ENCODE data around the gene CDHR1. TPM values are rescaled to one million over a fixed set of nuclear protein-coding genes. Genes with fewer than 3 reads are reported as not detected.

Gene CDHR1
- total and polyA plus RNA-seq, 2 of the 8 experiments (the other 6 are each of a cell fraction or from before 2014, with no cell fraction given), result 3.9 to 10.5 TPM

GRCh38 chr10:84254552-84255478 lies 60.5 kb downstream of the CDHR1 start:
- H2BK5ac ChIP-seq (ENCODE audit: low read depth, low read length), result no peak overlapping the region
- H2BK20ac ChIP-seq (ENCODE audit: low read length), result no peak overlapping the region
- no peaks in the 10 kb centered on the region for H3K79me1 ChIP-seq (ENCODE audit: low read depth, low read length)
- DNase-seq (ENCODE audit: low read depth in 1 of 2, low spot score in 2 of 2), result no peak
- H4K8ac ChIP-seq (ENCODE audit: extremely low read depth, insufficient read depth, low read length), result no peak overlapping the region
- H3K36me3 ChIP-seq (ENCODE audit: control insufficient read depth in 2 of 4, insufficient read depth in 4 of 4, low read length in 3 of 4), result no peaks in the 10 kb centered on the region
- ChIA-PET CTCF (ENCODE audit: partially characterized antibody) (interaction anchor here (0.5 to 4.8 kb wide), 11 partner anchors 9 to 467 kb away, joined by 3 to 102 read pairs (median 4); partner anchors contain the start of genes LRIT1 and RGR), POLR2A (ENCODE audit: partially characterized antibody) (no interaction called here)
- no peak overlapping the region for H2AK5ac ChIP-seq (ENCODE audit: low read depth, low read length)
- WGBS, 2 experiments (ENCODE audit: extremely low coverage in 1 of 2, insufficient coverage in 1 of 2, insufficient read length in 1 of 2, insufficient replicate concordance in 2 of 2, low coverage in 1 of 2, low lambda C conversion rate in 2 of 2, missing lambda C conversion rate in 1 of 2), result 84% methylated on average over 10 of the region's 10 CpGs; no CpG with 5 or more reads in 1 of the 2 experiments
- no peak overlapping the region for H3K56ac ChIP-seq (replicated peaks; ENCODE audit: insufficient read length, low read depth, low read length)
- H3K4me3 ChIP-seq (ENCODE audit: extremely low read depth in 1 of 4, insufficient read depth in 2 of 4, low read depth in 3 of 4, low read length in 4 of 4), result no peak overlapping the region
- H3K23me2 ChIP-seq (ENCODE audit: low read depth, low read length), result no peaks in the 10 kb centered on the region
- peaks cover 0 to 4% of the 10 kb centered on the region in 2 experiments; a peak in 1 of 4 replicates for H3K9me3 ChIP-seq (ENCODE audit: insufficient read depth in 2 of 2, low read depth in 1 of 2, low read length in 1 of 2)
- H4K91ac ChIP-seq (replicated peaks; ENCODE audit: insufficient read length, low read length), result no peak overlapping the region
- no peaks in the 10 kb centered on the region for H3K4me1 ChIP-seq (replicated peaks in 1 of 4; ENCODE audit: control insufficient read depth in 3 of 4, insufficient read depth in 4 of 4, low read length in 3 of 4)
- no peak overlapping the region for H3K4me2 ChIP-seq (ENCODE audit: insufficient read depth in 1 of 2, low read depth in 2 of 2, low read length in 2 of 2)
- H3K23ac ChIP-seq (ENCODE audit: insufficient read length), result no peak overlapping the region
- H2AFZ ChIP-seq (ENCODE audit: low read length), result no peak overlapping the region
- no peak overlapping the region for H4K5ac ChIP-seq (ENCODE audit: insufficient read length, low read depth, low read length)
- peaks cover 0 to 8% (median 8%) of the 10 kb centered on the region in 4 experiments; a peak in 6 of 7 replicates for H3K27me3 ChIP-seq (replicated peaks in 1 of 4; ENCODE audit: control insufficient read depth in 3 of 4, extremely low read depth in 1 of 4, insufficient read depth in 3 of 4, low read length in 3 of 4)
- H4K20me1 ChIP-seq (replicated peaks in 1 of 2; ENCODE audit: control insufficient read depth in 1 of 2, insufficient read depth in 2 of 2, low read length in 2 of 2), result no peaks in the 10 kb centered on the region
- no peak overlapping the region for H3K14ac ChIP-seq (ENCODE audit: insufficient read length)
- no peaks in the 10 kb centered on the region for H3K79me2 ChIP-seq (ENCODE audit: control insufficient read depth in 1 of 2, insufficient read depth in 2 of 2, low read length in 2 of 2)
- no peak overlapping the region for H3K27ac ChIP-seq (ENCODE audit: low read depth, low read length)
- H2BK120ac ChIP-seq (replicated peaks; ENCODE audit: low read depth, low read length), result no peak overlapping the region
- H3K18ac ChIP-seq (ENCODE audit: extremely low read depth, low read length), result no peak overlapping the region
- no peak overlapping the region for H2BK12ac ChIP-seq (ENCODE audit: low read depth, low read length)
- no peak overlapping the region for H3K4ac ChIP-seq (replicated peaks; ENCODE audit: insufficient read length, low read depth, low read length)
- FAIRE-seq, result no peak
- H3K9ac ChIP-seq (replicated peaks in 1 of 4; ENCODE audit: extremely low read depth in 1 of 4, low read depth in 3 of 4, low read length in 3 of 4), result no peak overlapping the region
- H2BK15ac ChIP-seq (ENCODE audit: low read length), result no peak overlapping the region
- TF ChIP-seq KDM4A (IDR thresholded peaks at IDR 0.05; ENCODE audit: low read depth, low read length, severe bottlenecking), result no peak
- no peak for TF ChIP-seq BRCA1 (IDR thresholded peaks at IDR 0.05; ENCODE audit: low read depth, low read length)
- TF ChIP-seq CEBPB (IDR thresholded peaks at IDR 0.05; ENCODE audit: low read depth, low read length), result no peak
- no peak for TF ChIP-seq CHD2 (IDR thresholded peaks at IDR 0.05; ENCODE audit: low read length)
- no peak for TF ChIP-seq EP300 (IDR thresholded peaks at IDR 0.05; ENCODE audit: borderline replicate concordance in 1 of 2, low read depth in 2 of 2, low read length in 2 of 2)
- no peak for TF ChIP-seq HDAC6 (IDR thresholded peaks at IDR 0.05; ENCODE audit: low read depth, low read length)
- TF ChIP-seq MAFK (IDR thresholded peaks at IDR 0.05; ENCODE audit: low read depth, low read length), result no peak
- TF ChIP-seq GTF2F1 (IDR thresholded peaks at IDR 0.05; ENCODE audit: borderline replicate concordance, low read depth, low read length), result no peak
- TF ChIP-seq EZH2 (IDR thresholded peaks at IDR 0.05; ENCODE audit: low read depth, low read length, severe bottlenecking), result no peak
- no peak for TF ChIP-seq POU5F1 (IDR thresholded peaks at IDR 0.05; ENCODE audit: low read depth, low read length)
- no peak for TF ChIP-seq BACH1 (IDR thresholded peaks at IDR 0.05; ENCODE audit: low read length)
- TF ChIP-seq SP2 (IDR thresholded peaks at IDR 0.05; ENCODE audit: low read length), result no peak

Data from H1 (cell line).